GM19025 (cell line): ENCODE data around the gene EMP2.
"Not testable (repeated sequence)": the region's sequence is repeated elsewhere in the genome, so short reads cannot be mapped to it uniquely, and the experiment has no call there.

Source experiments
- ATAC-seq: cut with Tn5 transposase; IDR thresholded peaks from one replicate; pipeline ENCODE4 v1.9.1; 2021; ENCODE audit warnings: mild to moderate bottlenecking, low read depth, moderate library complexity; ENCODE audit not compliant: unreplicated experiment

Gene EMP2

GRCh38 chr16:10554569-10554968 lies 25.8 kb downstream of the EMP2 start:
- ATAC-seq: no peak

- peak; percentile 90 for ATAC-seq
These were observed 27.4 kb downstream of the EMP2 start for GRCh38 chr16:10552998-10553491.

- no peak for ATAC-seq
These were observed 28.1 kb downstream of the EMP2 start for GRCh38 chr16:10552281-10552680.

- no peak for ATAC-seq
These were observed 28.5 kb downstream of the EMP2 start for GRCh38 chr16:10551881-10552280.

- ATAC-seq: no peak
These were observed 32.0 kb downstream of the EMP2 start for GRCh38 chr16:10548404-10548803.

- ATAC-seq: no peak
These were observed 32.7 kb downstream of the EMP2 start for GRCh38 chr16:10547708-10548107.

- no peak for ATAC-seq
These were observed 37.0 kb downstream of the EMP2 start for GRCh38 chr16:10543231-10543977.

GRCh38 chr16:10541366-10541765 lies 39.0 kb downstream of the EMP2 start:
- no peak for ATAC-seq

GRCh38 chr16:10539793-10540192 lies 40.6 kb downstream of the EMP2 start:
- no peak for ATAC-seq

- no peak for ATAC-seq
These were observed 41.2 kb downstream of the EMP2 start for GRCh38 chr16:10539236-10539635.

- ATAC-seq: no peak
These were observed 41.8 kb downstream of the EMP2 start for GRCh38 chr16:10538583-10538982.

GRCh38 chr16:10537946-10538345 lies 42.5 kb downstream of the EMP2 start:
- no peak for ATAC-seq

GRCh38 chr16:10536814-10537389 lies 43.5 kb downstream of the EMP2 start:
- no peak for ATAC-seq

- not testable (repeated sequence) for ATAC-seq
These were observed 44.1 kb downstream of the EMP2 start for GRCh38 chr16:10536328-10536727.

- ATAC-seq: no peak
These were observed 44.9 kb downstream of the EMP2 start for GRCh38 chr16:10535461-10535860.

GRCh38 chr16:10534748-10535147 lies 45.6 kb downstream of the EMP2 start:
- no peak for ATAC-seq

GRCh38 chr16:10533612-10534011 lies 46.8 kb downstream of the EMP2 start:
- ATAC-seq: not testable (repeated sequence)

GRCh38 chr16:10531582-10531981 lies 48.8 kb downstream of the EMP2 start:
- no peak for ATAC-seq

- ATAC-seq: no peak
These were observed 49.7 kb downstream of the EMP2 start for GRCh38 chr16:10530685-10531084.

- no peak for ATAC-seq
These were observed 50.3 kb downstream of the EMP2 start for GRCh38 chr16:10529895-10530669.

GRCh38 chr16:10528635-10529034 lies 51.8 kb downstream of the EMP2 start:
- ATAC-seq: no peak
